NCI-H1694 (cell line): ENCODE data around the gene KIF1C.

ENCODE experiments used
- DNase-seq: peaks from one replicate; lab custom pipeline; 2025; lab: John Stamatoyannopoulos, UW

KIF1C gene

DNA sequence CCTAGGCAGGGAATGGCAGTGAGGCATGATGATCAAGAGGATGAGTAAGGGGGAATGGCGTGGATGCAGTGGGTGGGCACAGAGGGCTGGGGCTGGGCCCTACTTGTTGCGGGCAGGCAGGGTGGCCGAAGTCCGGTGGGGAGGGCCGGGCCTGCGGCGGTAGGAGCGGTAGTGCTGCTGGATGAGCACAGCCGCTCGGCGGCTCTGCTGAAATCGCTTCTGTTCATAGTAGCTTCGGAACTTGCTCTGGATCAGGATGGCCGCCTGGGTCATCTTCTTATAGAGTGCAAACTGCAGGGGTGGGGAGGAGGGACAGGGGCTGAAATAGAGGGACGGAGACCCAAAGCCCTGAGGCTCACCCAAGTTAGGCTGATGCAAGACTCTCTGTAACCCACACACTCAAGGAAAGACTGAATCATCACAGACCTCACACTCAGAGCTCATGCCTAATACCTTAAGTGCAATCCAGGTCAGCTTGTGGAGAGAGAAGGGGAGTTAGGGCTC lies 28.7 kb upstream of the KIF1C start:
- no peak for DNase-seq

DNA sequence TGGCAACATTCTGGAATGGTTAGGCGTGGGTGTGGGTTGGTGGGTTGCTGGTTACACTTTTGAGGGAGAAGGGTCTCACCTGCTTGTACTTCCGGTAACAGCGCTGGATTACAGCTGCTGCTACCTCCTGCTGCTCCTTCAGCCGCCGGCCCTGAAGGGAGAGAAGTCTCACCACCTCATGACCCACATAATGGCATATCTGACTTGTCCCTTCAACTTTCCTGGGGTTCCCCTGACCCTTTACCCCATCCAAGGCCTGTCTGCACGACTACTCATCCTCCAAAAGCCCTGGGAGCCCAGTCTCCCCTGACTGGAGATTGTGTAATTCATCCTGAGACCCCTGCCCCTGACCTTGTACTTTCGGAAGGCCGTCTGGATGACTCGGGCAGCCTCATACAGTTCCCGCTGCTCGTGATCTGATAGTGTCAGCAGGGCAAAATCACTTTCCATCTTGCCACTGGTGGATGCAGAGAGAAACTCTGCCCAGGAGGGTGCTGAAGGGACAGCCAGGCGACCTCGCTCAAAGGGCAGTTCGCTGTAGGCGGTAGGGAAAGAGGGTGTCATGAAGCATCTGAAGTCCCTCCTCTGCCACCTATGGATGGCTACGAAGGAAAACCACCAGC lies 28.1 kb upstream of the KIF1C start:
- no peak for DNase-seq

DNA sequence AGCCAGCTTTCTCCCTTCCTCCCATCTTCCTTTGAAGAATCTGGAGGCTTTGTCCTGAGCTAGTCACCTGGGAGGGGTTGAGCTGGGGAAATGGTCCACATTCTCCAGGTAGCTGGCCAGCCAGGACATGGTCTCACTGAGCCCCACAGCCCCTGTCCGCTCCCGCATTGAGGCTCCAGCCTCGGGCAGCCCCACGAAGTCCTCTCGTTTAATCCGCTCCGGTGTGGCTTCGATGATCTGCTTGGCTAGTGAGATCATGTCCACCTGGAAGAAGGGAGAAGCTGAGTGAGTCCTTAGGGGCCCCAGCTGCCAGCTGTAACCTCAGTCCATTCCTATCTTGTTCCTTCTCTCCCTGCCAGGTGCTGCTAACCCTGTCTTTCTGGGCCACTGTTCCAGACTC lies 27.5 kb upstream of the KIF1C start:
- DNase-seq = no peak

DNA sequence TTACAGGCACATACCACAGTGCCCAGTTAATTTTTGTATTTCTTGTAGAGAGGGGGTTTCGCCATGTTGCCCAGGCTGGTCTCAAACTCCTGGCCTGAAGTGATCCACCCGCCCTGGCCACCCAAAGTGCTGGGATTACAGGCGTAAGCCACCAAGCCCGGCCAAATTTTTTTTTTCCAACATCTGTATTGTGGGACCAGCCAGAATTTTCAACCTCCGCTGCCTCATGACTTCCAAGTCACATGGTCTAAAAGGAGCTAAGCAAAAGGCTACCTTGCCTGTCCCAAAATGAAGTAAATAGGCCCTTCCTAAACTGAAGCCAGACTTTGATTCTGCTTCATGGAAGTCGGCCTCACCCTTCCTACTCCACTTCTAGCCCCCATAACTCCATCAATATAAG lies 25.9 kb upstream of the KIF1C start:
- DNase-seq = no peak

DNA sequence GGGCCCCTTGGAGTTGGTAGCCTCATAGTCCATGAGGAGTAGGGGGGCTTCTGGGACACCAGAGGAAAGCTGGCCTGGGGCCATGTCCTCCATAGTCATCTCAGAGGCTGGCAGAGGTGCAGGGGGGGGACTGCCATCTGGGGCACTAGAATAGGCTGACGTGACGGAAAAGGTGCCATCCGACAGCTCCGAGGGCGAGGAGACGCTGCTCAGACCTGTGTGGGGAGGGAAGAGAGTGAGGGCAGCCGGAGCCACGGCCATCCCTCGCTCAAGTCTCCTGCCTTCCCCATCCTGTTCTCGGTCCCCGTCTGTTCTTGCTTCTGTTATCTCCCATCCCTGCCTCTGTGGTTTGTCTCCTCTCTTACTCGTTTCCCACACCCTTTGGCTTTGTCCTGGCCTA lies 25.4 kb upstream of the KIF1C start:
- no peak for DNase-seq

DNA sequence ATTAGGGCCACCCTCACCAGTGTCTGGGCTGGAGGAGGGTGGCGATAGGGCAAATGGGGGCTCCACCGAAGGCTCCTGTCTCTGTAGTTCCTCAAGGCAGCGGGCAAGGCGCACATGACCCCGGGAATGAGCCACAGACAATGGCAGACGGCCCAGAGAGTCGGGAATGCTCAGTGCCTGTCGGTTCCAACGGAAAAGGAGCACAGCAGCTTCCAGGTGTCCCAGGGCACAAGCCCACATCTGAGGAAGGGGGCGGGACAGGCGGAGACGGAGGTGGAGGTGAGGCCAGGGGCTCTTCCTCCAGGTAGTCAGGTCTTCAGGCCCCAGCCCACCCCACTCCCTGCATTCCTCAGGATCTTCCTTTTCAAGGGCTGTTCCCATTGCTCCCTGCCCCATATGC lies 25.0 kb upstream of the KIF1C start:
- DNase-seq = no peak

DNA sequence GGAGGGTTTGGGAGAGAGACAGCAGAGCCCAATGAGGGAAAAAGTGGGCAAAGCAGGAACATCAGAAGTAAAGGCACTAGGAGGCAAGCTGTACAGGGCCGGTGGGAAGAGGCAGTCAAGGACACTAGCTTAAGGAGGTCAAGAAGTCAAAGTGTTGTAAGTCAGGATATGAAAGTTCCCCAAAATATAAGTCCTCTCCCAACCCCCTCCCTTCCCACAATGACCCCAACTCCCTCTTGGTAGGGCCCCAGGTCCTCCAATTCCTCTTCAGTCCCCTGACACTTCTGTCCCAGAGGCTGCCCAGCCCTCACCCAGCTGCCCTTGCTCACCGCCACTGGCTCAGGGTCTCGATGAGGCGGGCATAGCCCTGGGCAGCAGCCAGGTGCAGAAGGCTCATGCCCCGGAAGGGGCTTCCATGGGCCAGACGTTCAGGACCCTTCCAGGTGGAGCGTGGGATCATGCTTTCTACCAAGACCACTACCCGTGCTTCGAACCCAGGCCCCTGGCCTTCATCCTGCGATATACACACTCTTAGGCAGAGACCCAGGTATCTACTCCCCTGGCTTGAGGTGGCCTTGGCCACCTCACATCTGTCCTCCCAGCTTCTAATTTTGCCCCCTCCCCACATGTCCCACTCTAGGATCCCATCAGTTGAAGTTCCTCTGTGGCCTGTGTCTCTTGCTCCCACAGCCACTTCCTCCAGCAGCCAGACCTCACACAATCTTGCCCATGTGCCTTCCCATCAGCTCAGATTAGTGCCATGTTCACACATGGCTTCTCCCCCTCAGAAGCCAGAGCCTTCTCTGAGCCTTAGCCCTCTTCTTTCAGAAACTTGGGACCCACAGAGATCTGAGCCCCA lies 24.3 kb upstream of the KIF1C start:
- DNase-seq = no peak

DNA sequence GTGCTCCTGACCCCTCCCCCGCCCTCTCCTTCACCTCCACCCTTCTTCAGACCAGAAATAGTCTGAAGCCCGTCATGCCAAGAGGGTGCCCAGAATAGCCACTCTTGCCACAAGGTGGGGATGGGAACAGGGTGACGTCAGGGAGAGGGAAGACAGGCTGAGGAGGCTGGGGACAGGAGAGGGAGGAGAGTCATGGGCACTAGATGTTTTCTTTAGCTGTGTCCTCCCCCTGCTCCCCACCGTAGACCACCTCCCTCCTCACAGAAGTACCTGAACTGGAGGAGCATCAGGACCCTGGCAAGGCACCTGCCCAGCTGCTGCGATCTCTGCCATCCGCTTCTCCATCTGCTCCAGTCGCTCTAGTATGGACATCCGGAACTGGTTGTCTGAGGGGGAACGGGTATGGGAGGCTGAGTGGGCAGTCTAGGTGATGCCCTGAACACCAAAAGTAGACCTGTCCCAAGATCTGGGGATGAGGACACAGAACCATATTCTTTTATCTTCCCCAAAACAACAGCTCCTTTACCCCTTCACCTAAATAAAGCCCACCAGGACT lies 23.6 kb upstream of the KIF1C start:
- no peak for DNase-seq

DNA sequence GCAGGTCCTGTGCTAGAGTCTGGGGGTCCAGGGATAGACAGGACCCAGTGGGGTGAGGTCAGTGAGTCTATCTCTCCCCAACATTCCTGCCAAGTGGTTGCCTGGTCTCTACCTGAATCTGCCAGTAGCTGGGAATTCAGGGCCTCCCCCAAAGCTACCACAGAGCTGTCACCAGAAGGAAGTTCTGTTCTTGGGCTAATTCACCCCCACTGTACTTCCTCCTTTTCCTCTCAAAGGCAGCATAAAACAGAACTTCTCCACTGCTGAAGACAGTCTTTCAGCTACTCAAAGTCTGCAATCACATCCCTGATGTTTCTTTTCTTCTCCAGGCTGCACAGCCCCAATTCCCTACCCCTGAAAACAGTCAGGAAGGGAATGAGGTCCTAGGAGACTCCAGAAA lies 19.0 kb upstream of the KIF1C start:
- no peak for DNase-seq

DNA sequence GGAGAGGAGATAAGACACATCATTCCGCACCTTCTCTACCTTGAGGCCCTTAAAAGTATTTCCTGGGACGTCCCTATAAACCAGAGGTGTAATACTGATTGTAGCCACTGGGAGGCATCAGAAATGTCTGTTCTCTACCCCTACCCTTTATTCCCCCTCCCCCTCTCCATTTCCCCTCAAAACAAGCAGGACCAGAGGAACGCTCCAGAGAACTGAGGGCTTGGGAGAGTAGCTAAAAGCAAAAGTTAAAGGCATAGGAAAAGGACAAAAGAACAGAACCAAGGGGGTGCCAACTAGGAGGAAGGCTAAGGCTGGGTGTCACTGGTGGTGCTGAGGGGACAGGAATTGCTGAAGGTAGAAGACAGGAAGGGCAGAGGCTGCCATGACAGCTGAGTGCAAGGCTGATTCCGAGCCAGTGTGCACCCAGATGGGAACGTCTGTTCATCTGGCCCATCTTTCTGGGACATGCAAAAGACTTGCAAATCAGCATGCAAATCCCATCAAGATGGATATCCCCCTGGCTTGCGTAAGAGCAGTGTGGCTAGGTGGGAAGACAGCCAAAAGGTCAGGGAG lies 17.0 kb upstream of the KIF1C start:
- DNase-seq = peak; percentile 91

DNA sequence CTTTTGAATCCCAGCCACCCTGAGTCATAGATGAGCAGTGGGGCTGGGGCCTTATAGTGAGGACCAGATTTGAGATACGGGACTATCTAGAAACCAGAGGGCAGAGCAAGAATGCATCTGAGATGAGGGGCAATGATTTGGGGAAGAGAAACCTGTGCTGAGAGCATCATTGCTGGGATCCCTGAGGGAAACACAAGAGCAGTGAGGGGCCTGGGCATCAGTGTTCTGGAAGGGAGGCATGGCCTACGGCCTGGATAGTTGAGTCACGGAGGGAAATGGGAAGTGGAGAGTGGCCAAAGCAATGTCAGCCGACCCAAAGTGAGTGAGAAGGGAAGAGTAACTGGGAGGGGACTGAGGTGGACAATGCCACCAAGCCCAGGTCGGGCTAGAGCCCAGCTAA lies 15.4 kb upstream of the KIF1C start:
- no peak for DNase-seq

DNA sequence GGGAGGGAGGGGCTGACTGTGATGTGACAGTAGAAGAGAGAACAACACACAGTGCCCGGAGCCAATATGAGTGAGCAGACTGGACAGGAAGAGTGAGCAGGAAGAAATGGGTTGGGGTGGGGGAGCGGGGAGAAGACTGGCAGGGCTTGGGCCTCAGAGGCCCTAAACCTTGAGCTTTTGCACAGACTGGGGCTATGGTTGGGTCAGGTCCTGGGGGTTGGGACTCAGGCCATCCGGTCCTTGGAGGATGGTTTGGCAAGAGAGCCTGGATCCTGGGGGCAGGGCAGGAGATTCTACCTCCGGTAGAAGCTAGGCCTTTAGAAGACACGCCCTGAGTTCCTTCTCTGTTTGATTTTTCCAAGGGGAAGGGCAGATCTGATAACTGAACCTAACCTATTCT lies 11.3 kb upstream of the KIF1C start:
- no peak for DNase-seq

DNA sequence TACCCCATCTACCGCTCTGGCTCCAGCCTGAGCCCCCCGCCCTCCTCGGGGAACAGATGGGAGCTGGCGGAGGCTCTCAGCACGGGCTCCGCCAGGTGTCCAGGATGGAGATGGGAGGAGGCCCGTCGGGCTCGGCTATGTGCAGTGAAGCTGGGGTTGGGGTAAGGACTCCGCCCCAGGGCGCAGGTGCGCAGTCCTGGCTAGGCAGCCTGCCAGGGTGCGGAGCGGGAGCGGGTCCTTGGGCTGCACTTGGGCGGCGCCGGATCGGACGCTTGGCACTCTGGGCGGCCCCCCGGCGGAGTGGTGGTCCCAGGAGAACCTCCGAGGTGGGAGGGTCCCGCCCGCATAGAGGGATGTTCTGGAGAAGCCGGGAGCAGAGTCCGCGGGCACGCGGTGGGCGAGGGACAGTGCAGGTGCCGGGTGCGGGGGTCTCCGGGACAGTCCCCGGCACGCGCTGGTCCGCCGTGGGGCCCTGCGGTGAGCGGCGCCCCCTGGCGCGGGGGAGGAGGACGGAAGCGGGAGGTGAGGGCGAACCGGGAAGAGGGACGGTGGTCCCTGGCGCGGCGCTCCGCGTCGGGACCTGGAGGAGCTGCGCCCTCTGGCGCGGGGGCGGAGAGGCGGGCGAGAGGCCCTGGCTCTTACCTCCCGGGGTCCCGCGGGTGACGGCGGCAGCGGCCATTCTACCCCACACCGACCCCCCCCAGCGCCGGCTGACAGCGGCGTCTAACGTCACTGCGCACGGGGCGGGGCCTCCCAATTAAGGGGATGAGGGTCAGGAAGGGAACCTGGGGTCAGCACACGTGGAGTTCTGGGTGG lies 10.6 kb upstream of the KIF1C start, which contains the start of gene CAMTA2:
Gene CAMTA2, minus strand, starts transcription at position 725 of the 816 bp plus-strand sequence. CDS start 1,453 bp downstream, outside the sequence.
- peak; percentile 48 for DNase-seq

DNA sequence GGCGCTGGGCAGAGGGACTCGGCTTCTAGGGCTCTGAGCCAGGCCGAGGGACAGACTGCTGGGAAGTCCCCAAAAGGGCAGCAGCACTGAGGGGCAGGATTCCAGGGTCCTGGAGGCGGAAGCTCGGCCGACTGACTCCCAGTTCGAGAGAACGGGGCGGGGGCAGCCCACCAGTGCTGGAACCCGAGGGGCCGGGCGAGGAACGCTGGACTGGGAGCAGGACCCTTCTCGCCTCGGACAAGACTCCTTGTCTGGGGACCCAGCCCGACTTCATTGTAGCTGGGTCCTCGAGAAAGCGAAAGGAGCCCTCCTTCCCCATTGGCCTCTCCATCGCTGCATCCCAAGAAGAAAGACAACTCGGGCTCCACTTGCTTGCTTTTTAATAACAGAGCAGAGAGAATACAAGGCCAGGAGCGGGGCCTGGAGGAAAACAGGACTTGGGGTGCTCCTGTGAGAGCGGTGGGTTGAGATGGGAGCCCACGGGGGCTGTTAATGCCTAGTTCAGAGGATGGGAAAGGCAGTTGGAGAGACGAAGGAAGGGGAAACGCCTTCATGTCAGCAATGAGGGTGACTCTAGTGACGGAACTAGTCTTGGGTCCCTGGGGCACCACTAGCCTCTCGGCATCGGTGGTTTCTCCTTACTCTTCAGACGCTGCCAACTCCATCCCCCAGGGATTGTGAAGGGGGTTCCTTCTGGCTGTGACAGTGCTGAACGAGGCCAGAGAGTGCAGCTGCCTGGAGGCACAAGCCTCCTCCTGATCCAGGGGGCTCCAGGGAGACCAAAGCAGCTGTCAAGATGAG lies 9.8 kb upstream of the KIF1C start:
- no peak for DNase-seq

DNA sequence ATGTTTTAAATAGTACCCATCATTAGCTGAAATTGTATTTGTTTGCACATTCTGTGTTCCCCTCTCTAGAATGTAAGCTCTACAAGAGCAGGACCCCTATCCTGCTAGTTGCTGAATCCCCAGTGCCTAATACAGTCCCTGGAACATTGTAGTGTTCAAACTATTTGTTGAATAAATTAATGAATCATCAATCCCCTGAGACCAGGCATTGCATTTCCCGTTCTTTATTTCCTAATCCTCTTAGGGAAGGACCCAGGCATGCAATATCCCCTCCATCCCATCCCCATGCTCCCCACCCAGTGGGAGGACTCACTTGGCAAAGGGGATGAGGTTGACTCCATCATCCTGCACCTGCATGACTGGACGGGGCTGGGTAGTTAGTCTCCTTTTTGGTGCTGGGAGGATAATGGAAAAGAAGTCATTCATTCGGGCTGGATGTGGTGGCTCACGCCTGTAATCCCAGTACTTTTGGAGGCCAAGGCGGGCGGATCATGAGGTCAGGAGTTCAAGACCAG lies 3.6 kb upstream of the KIF1C start:
- DNase-seq = no peak

DNA sequence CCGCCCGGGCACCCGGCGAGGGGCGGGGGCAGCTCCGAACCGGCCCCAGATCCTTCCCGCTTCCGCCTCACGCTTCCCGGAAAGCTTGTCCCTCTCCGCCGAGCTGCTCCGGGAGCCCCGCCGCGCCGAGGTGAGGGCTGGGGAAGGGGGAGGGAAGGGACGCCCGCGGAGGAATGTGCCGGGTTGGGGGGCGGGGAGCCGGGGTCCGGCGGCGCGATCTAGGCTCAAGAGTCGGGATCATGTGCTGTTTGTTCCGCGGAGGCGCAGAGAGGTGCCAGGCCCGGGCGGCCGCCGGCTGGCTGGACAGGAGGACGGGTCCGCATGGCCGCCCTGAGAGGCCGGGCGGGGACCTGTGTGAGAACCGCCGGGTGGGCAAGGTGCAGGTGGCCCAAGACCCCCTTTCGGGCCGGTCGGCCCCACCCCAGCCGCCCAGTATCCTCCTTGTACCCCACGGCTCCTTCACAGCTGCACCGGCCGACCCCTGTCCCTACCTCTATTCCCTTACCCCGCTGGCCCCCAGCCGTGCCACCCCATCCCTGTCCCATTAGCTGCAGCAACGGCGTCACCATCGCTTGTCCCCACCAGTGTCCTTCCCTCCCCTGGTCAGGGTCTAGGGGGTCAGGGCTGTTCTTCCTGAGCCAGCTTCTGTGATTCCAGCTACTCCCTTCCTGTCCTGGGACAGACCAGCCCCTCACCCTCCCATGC lies 429 bp downstream of the KIF1C start:
- DNase-seq = no peak

DNA sequence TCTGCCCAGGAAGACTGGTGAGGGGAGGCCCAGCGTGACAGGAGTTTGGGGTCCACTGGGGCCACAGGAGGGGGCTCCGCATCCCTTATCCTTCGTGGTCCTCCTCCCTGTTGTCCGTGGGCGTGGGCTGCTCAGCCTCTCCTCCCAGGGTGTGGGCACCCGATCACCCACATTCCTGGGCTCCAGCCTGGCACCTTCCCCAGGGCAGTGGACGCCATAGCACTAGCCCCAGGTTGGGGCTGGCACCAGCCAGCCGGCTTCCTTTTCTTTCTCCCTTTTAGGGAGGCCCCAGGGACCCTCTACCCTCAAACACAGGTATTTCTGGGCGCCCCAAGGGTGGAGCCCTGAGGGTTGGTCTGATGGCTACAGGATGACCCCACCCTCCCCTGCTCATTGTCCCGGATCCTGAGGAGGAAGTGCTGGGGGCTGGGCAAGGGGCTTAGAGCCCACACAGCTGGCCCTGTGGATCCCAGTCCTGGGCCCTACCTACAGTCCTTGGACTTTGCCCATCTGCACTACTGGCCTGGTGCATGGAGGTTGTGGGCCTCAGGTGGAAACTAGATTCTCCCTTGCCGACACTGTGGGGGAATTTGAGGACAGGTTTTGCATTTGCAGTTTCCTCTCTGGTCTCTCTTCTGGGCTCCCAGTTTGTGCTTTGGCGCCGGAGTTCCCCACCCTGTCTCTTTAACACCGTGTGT lies 1.1 kb downstream of the KIF1C start:
- DNase-seq = no peak

DNA sequence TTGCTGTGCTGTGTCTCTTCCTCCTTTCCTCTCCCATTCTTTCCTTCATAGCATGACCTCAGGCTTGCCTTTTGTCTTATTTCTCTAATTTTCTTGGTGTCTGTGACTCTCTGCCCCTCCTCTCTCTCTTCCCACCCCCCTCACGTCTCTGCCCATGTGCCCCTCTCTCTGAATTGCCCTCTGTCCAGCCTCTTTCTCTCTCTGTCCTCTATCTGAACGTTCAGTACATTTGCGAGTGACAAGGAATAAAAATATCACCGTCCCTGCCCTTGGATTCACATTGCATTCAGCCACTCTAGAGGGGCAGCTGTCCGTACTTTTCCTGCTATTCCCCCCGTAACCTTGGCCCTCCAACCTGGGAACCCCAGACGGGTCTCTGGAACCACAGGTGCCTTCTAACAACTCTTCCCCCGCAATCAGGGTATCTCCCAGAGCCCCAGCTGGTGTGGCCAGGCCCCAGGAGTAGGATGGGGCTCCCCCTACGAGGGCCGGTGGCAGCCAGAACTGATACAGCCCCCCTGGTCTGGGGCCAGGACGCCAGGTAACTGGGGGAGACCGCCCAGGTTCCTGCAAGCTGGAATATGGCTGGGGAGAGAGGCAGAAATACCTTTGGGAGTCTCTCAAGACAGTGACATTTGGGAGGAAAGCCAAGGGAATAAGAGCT lies 1.8 kb downstream of the KIF1C start:
- no peak for DNase-seq

DNA sequence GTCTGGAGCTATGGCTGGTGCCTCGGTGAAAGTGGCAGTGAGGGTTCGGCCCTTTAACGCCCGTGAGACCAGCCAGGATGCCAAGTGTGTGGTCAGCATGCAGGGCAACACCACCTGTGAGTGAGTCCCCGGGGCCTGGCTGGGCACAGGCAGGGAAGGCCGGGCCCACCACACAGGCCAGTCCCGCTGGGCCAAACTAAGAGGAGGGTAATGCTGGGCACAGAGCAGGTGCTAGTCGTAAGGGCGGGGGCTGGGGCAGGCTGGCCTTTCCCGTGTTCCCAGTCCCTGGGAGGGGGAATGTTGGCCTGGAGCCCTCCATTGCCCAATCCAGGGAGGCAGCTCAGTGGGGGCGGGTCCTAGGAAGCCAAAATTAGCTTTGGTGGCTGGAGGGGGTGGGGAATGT lies 2.5 kb downstream of the KIF1C start:
- no peak for DNase-seq
